A549 treated with AZD2906 at 1 μM for 4 hours (cell line): ENCODE results near the gene OR6N1. TPM values are rescaled to one million over a fixed set of nuclear protein-coding genes. Genes with fewer than 3 reads are reported as not detected.

ENCODE experiments used
- total RNA-seq: library from RNA; stranded (reverse); fragments of 200-300 nt; extraction: Qiagen RNA extraction; gene quantifications from 5 replicates; pipeline ENCODE4 v1.2.3, GENCODE V29; 2022

The OR6N1 gene, protein sequence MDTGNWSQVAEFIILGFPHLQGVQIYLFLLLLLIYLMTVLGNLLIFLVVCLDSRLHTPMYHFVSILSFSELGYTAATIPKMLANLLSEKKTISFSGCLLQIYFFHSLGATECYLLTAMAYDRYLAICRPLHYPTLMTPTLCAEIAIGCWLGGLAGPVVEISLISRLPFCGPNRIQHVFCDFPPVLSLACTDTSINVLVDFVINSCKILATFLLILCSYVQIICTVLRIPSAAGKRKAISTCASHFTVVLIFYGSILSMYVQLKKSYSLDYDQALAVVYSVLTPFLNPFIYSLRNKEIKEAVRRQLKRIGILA
- not detected in 5 replicates for total RNA-seq

GRCh38 chr1:158771950-158772866 lies at the start of gene OR6N1:
Gene OR6N1, minus strand, starts transcription at chr1:158772195. Its CDS starts 5,513 bp downstream, at chr1:158766682.

GRCh38 chr1:158781104-158781503 lies 9.1 kb upstream of the OR6N1 start, which contains the start of gene OR6N2:
Gene OR6N2, minus strand, starts transcription at chr1:158781204. Its CDS starts 3,569 bp downstream, at chr1:158777635.

DNA sequence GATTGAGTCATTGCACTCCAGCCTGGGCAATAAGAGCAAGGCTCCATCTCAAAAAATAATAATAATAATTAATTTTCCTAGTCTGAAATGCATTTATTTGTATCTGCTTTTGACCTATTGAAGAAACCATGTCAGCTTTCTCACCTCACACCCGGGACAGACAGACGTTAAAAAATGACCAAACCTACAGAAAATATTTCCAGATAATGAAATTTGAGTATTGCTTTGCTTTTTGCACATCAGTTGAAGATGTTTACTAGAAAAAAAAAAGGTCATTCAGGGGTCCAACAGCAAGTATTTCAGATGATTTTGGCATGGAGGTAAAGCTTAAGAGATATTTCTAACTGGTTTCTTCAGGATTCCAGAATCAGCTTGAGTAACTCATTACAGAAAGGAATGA lies 17.6 kb downstream of the OR6N1 start, which contains the start of gene OR6K6:
TSS of gene OR6K6 (plus strand) at position 301 of the 400 bp plus-strand sequence. CDS start 168 bp downstream, outside the sequence.

GRCh38 chr1:158720620-158721019 lies 51.4 kb downstream of the OR6N1 start, which contains the start of gene OR6K3:
Gene OR6K3, minus strand, starts transcription at chr1:158720720. Its CDS starts 2,605 bp downstream, at chr1:158718115.

Other genes starting within 250 kb of the OR6N1 start
- not detected in 5 replicates for gene OR6Y1, start 217.8 kb downstream of the OR6N1 start, total RNA-seq
- not detected in 5 replicates for gene OR6P1, start 201.6 kb downstream of the OR6N1 start, total RNA-seq
- not detected in 5 replicates for gene OR10X1, start 192.3 kb downstream of the OR6N1 start, total RNA-seq
- gene OR10Z1, start 166.9 kb downstream of the OR6N1 start, total RNA-seq, result not detected in 5 replicates
- gene SPTA1, start 85.5 kb downstream of the OR6N1 start, total RNA-seq, result not detected in 5 replicates
- not detected in 5 replicates for gene OR6K2, start 71.5 kb downstream of the OR6N1 start, total RNA-seq
- not detected in 5 replicates for gene OR6K3, start 51.5 kb downstream of the OR6N1 start, total RNA-seq
- gene OR6K6, start 17.5 kb downstream of the OR6N1 start, total RNA-seq, result not detected in 5 replicates
- not detected in 5 replicates for gene OR6N2, start 9.0 kb upstream of the OR6N1 start, total RNA-seq
- gene MNDA, start 59.2 kb upstream of the OR6N1 start, total RNA-seq, result not detected in 5 replicates
- not detected in 5 replicates for gene PYHIN1, start 159.4 kb upstream of the OR6N1 start, total RNA-seq
- gene IFI16, start 237.7 kb upstream of the OR6N1 start, total RNA-seq, result 2.4 to 3.7 TPM (median 3.0 TPM) in 5 replicates